Measurements from ENCODE around the gene NACAD.

NACAD gene

GRCh38 chr7:45073031-45073785 lies 15.6 kb downstream of the NACAD start:
- Histone ChIP-seq H3K4me1 (ENCODE audit: control insufficient read depth, insufficient read depth, low read length) (no peaks in the 10 kb centered on the region), H3K27me3 (ENCODE audit: control insufficient read depth, insufficient read depth, low read length) (no peaks in the 10 kb centered on the region), H3K36me3 (ENCODE audit: control insufficient read depth, insufficient read depth, low read length) (peaks cover 39% of the 10 kb centered on the region), H3K9ac (ENCODE audit: low read length) (no peak overlapping the region), H3K27ac (ENCODE audit: low read depth, low read length) (no peak overlapping the region), H3K4me3 (ENCODE audit: low read length) (no peak overlapping the region)

GRCh38 chr7:45072131-45073030 lies 16.4 kb downstream of the NACAD start:
- H3K27ac ChIP-seq (ENCODE audit: low read depth, low read length): no peak overlapping the region
- H3K36me3 ChIP-seq (ENCODE audit: control insufficient read depth, insufficient read depth, low read length): peaks cover 39% of the 10 kb centered on the region

GRCh38 chr7:45071528-45071927 lies 17.2 kb downstream of the NACAD start:
- no peak overlapping the region for H3K4me3 ChIP-seq (ENCODE audit: low read length)
- H3K27ac ChIP-seq (ENCODE audit: low read depth, low read length): no peak overlapping the region
- peaks cover 36% of the 10 kb centered on the region for H3K36me3 ChIP-seq (ENCODE audit: control insufficient read depth, insufficient read depth, low read length)
- no peaks in the 10 kb centered on the region for H3K27me3 ChIP-seq (ENCODE audit: control insufficient read depth, insufficient read depth, low read length)
- no peak overlapping the region for H3K9ac ChIP-seq (ENCODE audit: low read length)
- H3K4me1 ChIP-seq (ENCODE audit: control insufficient read depth, insufficient read depth, low read length): no peaks in the 10 kb centered on the region

More at GRCh38 chr7:45072131-45073030, 16.4 kb downstream of the NACAD start:
- Histone ChIP-seq H3K9ac (ENCODE audit: low read length) (no peak overlapping the region), H3K4me1 (ENCODE audit: control insufficient read depth, insufficient read depth, low read length) (no peaks in the 10 kb centered on the region), H3K27me3 (ENCODE audit: control insufficient read depth, insufficient read depth, low read length) (no peaks in the 10 kb centered on the region), H3K4me3 (ENCODE audit: low read length) (no peak overlapping the region)

- no peaks in the 10 kb centered on the region for H3K4me1 ChIP-seq (ENCODE audit: control insufficient read depth, insufficient read depth, low read length)
- no peak overlapping the region for H3K9ac ChIP-seq (ENCODE audit: low read length)
- H3K4me3 ChIP-seq (ENCODE audit: low read length): no peak overlapping the region
- H3K36me3 ChIP-seq (ENCODE audit: control insufficient read depth, insufficient read depth, low read length): peaks cover 45% of the 10 kb centered on the region
- H3K27ac ChIP-seq (ENCODE audit: low read depth, low read length): no peak overlapping the region
- no peaks in the 10 kb centered on the region for H3K27me3 ChIP-seq (ENCODE audit: control insufficient read depth, insufficient read depth, low read length)
These were observed 18.5 kb downstream of the NACAD start for GRCh38 chr7:45070254-45070642.

GRCh38 chr7:45069444-45070253 lies 19.1 kb downstream of the NACAD start:
- no peaks in the 10 kb centered on the region for H3K4me1 ChIP-seq (ENCODE audit: control insufficient read depth, insufficient read depth, low read length)
- no peak overlapping the region for H3K9ac ChIP-seq (ENCODE audit: low read length)
- no peak overlapping the region for H3K27ac ChIP-seq (ENCODE audit: low read depth, low read length)
- H3K4me3 ChIP-seq (ENCODE audit: low read length): no peak overlapping the region
- peaks cover 50% of the 10 kb centered on the region for H3K36me3 ChIP-seq (ENCODE audit: control insufficient read depth, insufficient read depth, low read length)
- no peaks in the 10 kb centered on the region for H3K27me3 ChIP-seq (ENCODE audit: control insufficient read depth, insufficient read depth, low read length)

GRCh38 chr7:45068236-45069023 lies 20.3 kb downstream of the NACAD start:
- Histone ChIP-seq H3K4me3 (ENCODE audit: low read length) (no peak overlapping the region), H3K36me3 (ENCODE audit: control insufficient read depth, insufficient read depth, low read length) (peaks cover 48% of the 10 kb centered on the region), H3K27me3 (ENCODE audit: control insufficient read depth, insufficient read depth, low read length) (no peaks in the 10 kb centered on the region), H3K9ac (ENCODE audit: low read length) (no peak overlapping the region), H3K27ac (ENCODE audit: low read depth, low read length) (no peak overlapping the region), H3K4me1 (ENCODE audit: control insufficient read depth, insufficient read depth, low read length) (no peaks in the 10 kb centered on the region)

- Histone ChIP-seq H3K27me3 (ENCODE audit: control insufficient read depth, insufficient read depth, low read length) (no peaks in the 10 kb centered on the region), H3K4me1 (ENCODE audit: control insufficient read depth, insufficient read depth, low read length) (no peaks in the 10 kb centered on the region), H3K27ac (ENCODE audit: low read depth, low read length) (no peak overlapping the region), H3K36me3 (ENCODE audit: control insufficient read depth, insufficient read depth, low read length) (peaks cover 45% of the 10 kb centered on the region), H3K4me3 (ENCODE audit: low read length) (no peak overlapping the region), H3K9ac (ENCODE audit: low read length) (no peak overlapping the region)
These were observed 21.2 kb downstream of the NACAD start for GRCh38 chr7:45067582-45067981.

GRCh38 chr7:45066409-45066808 lies 22.4 kb downstream of the NACAD start:
- no peaks in the 10 kb centered on the region for H3K4me1 ChIP-seq (ENCODE audit: control insufficient read depth, insufficient read depth, low read length)

GRCh38 chr7:45065031-45065995 lies 23.5 kb downstream of the NACAD start:
- H3K36me3 ChIP-seq (ENCODE audit: control insufficient read depth, insufficient read depth, low read length): peaks cover 37% of the 10 kb centered on the region
- H3K27ac ChIP-seq (ENCODE audit: low read depth, low read length): no peak overlapping the region
- no peaks in the 10 kb centered on the region for H3K4me1 ChIP-seq (ENCODE audit: control insufficient read depth, insufficient read depth, low read length)
- no peak overlapping the region for H3K9ac ChIP-seq (ENCODE audit: low read length)
- no peak overlapping the region for H3K4me3 ChIP-seq (ENCODE audit: low read length)
- H3K27me3 ChIP-seq (ENCODE audit: control insufficient read depth, insufficient read depth, low read length): no peaks in the 10 kb centered on the region

More at GRCh38 chr7:45066409-45066808, 22.4 kb downstream of the NACAD start:
- H3K9ac ChIP-seq (ENCODE audit: low read length): no peak overlapping the region
- H3K4me3 ChIP-seq (ENCODE audit: low read length): no peak overlapping the region
- H3K36me3 ChIP-seq (ENCODE audit: control insufficient read depth, insufficient read depth, low read length): peaks cover 41% of the 10 kb centered on the region
- no peaks in the 10 kb centered on the region for H3K27me3 ChIP-seq (ENCODE audit: control insufficient read depth, insufficient read depth, low read length)
- no peak overlapping the region for H3K27ac ChIP-seq (ENCODE audit: low read depth, low read length)

GRCh38 chr7:45064047-45064725 lies 24.6 kb downstream of the NACAD start:
- Histone ChIP-seq H3K9ac (ENCODE audit: low read length) (no peak overlapping the region), H3K27ac (ENCODE audit: low read depth, low read length) (no peak overlapping the region), H3K4me1 (ENCODE audit: control insufficient read depth, insufficient read depth, low read length) (no peaks in the 10 kb centered on the region), H3K27me3 (ENCODE audit: control insufficient read depth, insufficient read depth, low read length) (no peaks in the 10 kb centered on the region), H3K4me3 (ENCODE audit: low read length) (no peak overlapping the region), H3K36me3 (ENCODE audit: control insufficient read depth, insufficient read depth, low read length) (peaks cover 35% of the 10 kb centered on the region)

Data from rectal smooth muscle tissue (tissue), 1 donor.